Fibroblast of upper back skin (primary cell): ENCODE measurements around the gene STOX2.

Source experiments
- DNase-seq: peaks from one replicate; pipeline ENCODE4 v3.0.0-alpha.2; 2013

The STOX2 gene

GRCh38 chr4:183989461-183989860 is 84.4 kb downstream of the STOX2 start:
- DNase-seq: peak; percentile 88

DNA sequence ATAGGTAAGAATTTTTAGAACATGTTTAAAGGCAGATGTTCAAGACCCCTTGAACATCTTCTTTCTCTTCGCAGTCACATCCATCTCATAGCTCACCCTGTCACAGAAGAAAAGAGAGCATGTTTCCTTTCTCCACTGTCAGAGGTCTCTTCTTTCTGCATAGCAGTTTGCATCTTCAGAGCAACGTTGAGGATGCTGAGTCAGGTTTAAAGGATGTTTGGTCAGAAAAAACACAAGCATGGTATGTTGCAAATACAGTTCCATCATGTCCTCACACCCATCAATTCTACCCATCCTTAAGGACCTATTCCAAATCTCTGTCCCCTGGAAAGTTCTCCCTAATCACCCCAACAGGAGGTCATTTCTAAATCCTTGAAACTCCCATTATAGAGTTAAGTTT is 84.8 kb downstream of the STOX2 start:
- DNase-seq: peak; percentile 52

- DNase-seq: no peak
These were observed 88.6 kb downstream of the STOX2 start for GRCh38 chr4:183993676-183994075.

DNA sequence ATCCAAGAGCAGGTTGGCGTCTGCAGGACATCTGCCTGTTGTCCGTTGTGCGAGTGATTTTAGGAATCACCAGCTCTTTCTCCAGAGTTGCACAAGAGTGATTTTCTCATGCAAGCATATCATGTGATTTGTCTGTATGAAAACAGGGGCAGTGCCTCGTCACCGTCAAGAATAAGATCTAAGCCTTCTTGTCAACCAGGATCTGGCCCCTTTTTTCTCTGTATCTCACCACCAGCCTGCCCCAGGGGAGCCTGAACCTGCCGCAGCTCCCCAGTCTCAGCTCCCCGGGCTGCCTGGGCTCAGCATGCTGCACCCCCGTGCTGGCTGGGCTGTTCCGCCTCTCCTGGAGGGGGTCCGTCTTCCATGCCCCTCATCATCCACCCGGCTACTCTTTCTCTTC is 90.5 kb downstream of the STOX2 start:
- no peak for DNase-seq

DNA sequence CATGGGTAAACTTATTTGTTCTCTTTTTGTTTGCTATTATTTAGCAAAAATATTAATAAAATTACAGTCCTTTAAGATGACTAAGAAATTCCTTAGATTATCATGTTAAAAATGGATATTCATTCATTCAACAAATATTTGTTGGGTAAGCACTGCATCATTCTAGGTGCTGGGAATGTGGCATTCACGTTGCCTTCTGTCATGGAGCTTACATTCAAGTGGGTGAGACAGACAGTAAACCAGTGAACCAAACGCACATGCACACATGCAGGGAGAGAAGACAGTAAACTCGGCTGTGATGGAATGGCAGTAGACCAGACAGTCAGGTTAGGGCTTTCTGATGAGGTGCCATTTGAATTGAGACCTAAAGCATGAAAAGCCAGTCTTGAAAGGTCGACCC is 91.8 kb downstream of the STOX2 start:
- DNase-seq: peak; percentile 58

GRCh38 chr4:183999435-183999834 is 94.3 kb downstream of the STOX2 start:
- no peak for DNase-seq

GRCh38 chr4:184000457-184001396 is 95.6 kb downstream of the STOX2 start:
- DNase-seq: no peak

- no peak for DNase-seq
These were observed 98.3 kb downstream of the STOX2 start for GRCh38 chr4:184003433-184003832.

DNA sequence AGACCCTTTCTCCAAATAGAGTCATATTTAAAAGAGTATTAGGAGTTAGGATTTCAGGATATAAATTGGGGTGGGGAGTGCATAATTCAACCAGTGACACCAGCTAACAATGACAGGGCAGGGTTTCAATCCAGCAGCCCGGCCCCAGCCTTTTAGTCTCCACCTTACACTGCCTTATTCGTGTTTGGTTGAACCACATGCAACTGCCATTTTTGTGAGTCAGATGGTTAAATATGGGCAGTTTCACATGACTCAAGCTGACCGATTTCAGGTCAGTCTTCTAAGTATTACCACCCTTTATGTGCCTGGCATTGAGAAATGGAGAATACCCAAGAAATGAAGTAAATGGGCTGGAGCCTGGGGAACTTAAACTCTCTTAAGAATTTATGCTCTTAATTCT is 102.8 kb downstream of the STOX2 start:
- DNase-seq: peak; percentile 39

GRCh38 chr4:184010696-184011095 is 105.6 kb downstream of the STOX2 start:
- DNase-seq: no peak

GRCh38 chr4:184011826-184012380 is 106.8 kb downstream of the STOX2 start:
- DNase-seq: no peak

DNA sequence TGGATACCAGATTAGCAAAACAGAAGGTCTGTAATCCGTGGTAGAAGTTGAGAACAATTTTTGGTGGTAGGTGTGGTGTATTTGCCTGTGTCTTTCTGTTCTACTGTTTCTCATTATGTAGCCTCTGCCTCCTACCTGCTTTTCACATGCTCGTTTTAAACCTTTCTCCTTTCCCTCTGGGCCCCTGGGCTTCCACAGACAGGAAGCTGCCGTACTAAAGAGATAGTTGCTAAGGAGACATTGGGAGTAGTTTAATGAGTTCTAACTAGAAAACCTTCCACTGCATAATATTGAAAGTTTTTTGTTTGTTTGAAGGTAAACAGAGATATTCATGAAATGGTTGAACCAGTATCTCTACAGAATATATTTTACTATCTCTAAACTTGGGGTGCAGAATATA is 107.8 kb downstream of the STOX2 start:
- DNase-seq: no peak

GRCh38 chr4:184014301-184014700 is 109.2 kb downstream of the STOX2 start:
- no peak for DNase-seq

DNA sequence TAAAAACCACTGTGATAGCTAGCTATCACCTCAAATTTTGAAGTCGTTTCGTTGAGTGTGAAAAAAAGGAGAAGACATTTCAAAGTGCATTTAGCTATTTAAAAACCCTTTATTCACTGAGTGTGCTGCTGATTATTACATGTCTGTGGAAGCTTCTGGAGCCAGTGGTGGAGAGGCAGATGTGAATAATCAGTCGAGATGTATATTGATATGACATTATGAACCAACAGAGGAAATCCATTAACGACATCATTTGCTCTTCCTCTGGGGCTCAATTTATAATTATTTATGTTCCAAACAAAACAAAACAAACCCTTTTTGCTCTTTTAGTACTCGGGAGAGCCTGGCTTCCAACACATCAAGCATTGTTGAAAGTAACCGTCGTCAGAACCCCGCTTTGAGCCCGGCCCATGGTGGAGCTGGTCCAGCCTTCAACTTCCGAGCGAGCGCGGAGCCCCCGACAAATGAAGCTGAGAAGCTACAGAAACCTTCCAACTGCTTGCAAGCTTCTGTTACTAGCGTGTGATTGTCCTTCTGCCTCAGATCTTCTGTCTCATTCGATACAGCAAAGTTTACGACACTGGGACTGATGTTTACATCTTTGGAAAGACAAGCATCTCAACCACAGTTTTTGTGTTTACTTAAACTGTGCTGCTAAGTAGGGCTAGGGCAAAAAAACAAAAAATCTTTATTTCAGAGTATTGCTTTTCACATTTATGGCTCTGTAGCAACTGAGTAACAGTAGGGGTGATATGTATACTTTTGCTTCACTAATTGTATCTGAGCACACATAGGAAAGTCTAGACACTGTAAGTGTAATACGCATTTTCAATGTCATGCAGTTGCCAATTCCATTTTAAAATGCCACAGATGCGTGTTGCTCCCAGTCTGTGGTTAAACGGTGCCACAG is 111.9 kb downstream of the STOX2 start:
- DNase-seq: no peak

GRCh38 chr4:184019076-184019475 is 114.0 kb downstream of the STOX2 start:
- DNase-seq: peak; percentile 82

GRCh38 chr4:184019667-184020623 is 114.8 kb downstream of the STOX2 start:
- DNase-seq: no peak

GRCh38 chr4:184021389-184021788 is 116.3 kb downstream of the STOX2 start:
- DNase-seq: no peak

- no peak for DNase-seq
These were observed 117.7 kb downstream of the STOX2 start for GRCh38 chr4:184022679-184023383.

DNA sequence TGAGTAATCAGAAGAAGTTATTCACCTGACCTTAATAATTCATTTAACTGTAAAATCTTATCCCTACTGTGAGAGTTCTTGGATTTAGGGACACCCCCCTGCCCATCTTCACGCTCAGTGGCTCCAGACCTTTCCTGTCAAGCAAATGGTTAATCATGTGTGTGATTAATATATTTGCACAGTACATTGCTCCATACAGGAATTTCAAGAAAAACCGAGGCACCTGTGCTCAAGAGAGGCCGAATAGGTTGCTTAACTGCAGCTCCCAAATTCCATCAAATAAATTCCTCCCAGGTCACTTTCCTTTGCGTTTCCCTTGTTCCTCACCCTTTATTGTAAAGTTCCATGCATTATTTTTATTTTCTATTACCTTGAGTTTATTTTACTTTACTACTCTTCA is 119.5 kb downstream of the STOX2 start:
- DNase-seq: no peak

GRCh38 chr4:184028561-184029374 is 123.7 kb downstream of the STOX2 start:
- peak; percentile 16 for DNase-seq

GRCh38 chr4:184030036-184030435 is 124.9 kb downstream of the STOX2 start:
- no peak for DNase-seq
